Measurements from ENCODE around the gene ZGPAT. TPM values are rescaled to one million over a fixed set of nuclear protein-coding genes. Genes with fewer than 3 reads are reported as not detected.

ZGPAT gene
- total RNA-seq, 1 experiment from 2014 or later = 69.3 TPM

DNA sequence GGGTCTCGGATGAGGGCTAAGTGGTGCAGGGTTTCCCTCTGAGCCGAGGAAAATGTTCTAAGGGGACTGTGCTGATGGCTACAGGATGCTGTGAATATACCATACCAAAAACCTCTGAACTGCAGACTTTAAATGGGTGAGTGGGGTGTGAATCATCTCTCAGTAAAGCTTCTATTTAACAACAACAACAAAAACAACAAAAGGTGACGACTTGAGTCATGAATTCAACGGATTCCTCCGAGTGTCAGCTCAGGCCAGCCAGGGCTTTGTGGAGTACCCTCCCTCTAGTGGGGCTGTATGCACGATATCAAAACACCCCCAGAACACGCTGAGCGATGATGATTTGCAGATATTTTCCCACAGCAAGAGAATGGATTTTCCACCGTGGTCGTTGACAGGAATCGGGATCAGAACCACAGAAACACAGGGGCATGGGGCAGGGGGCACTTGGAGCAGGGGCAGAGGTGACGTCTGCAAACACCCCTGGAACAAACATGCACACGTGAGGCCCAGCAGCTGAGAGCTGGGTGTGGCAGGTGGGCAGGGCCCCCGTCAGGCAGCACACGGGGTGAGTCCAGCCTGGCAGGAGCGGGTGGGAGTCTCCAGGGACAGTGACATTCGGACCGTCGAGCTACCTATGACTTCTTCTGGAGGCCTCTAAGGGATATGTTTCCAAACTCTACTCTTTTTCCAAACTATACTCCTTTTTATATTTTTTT lies 70.4 kb downstream of the ZGPAT start:
- H3K4me1 ChIP-seq = no peaks in the 10 kb centered on the region
- no peaks in the 10 kb centered on the region for H3K9me3 ChIP-seq
- TF ChIP-seq, protein P1, sequence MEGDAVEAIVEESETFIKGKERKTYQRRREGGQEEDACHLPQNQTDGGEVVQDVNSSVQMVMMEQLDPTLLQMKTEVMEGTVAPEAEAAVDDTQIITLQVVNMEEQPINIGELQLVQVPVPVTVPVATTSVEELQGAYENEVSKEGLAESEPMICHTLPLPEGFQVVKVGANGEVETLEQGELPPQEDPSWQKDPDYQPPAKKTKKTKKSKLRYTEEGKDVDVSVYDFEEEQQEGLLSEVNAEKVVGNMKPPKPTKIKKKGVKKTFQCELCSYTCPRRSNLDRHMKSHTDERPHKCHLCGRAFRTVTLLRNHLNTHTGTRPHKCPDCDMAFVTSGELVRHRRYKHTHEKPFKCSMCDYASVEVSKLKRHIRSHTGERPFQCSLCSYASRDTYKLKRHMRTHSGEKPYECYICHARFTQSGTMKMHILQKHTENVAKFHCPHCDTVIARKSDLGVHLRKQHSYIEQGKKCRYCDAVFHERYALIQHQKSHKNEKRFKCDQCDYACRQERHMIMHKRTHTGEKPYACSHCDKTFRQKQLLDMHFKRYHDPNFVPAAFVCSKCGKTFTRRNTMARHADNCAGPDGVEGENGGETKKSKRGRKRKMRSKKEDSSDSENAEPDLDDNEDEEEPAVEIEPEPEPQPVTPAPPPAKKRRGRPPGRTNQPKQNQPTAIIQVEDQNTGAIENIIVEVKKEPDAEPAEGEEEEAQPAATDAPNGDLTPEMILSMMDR (IDR thresholded peaks at IDR 0.05; ENCODE audit: insufficient read depth in 1 of 2, low read depth in 1 of 2, low read length in 1 of 2, severe bottlenecking in 1 of 2, unreplicated experiment in 1 of 2) = no peak
- Mint-ChIP-seq H3K9me3 (ENCODE audit: unreplicated experiment) (no peaks in the 10 kb centered on the region), H3K36me3 (ENCODE audit: insufficient read depth, unreplicated experiment) (no peaks in the 10 kb centered on the region), H3K4me1 (ENCODE audit: low read depth, unreplicated experiment) (no peaks in the 10 kb centered on the region), H3K4me3 (ENCODE audit: unreplicated experiment) (no peak overlapping the region), H3K27me3 (ENCODE audit: insufficient read depth, unreplicated experiment) (no peaks in the 10 kb centered on the region), H3K27ac (ENCODE audit: unreplicated experiment) (no peak overlapping the region)
- H3K27me3 ChIP-seq (replicated peaks; ENCODE audit: control insufficient read depth, insufficient read depth, low read length) = no peaks in the 10 kb centered on the region
- no peak overlapping the region for H3K4me3 ChIP-seq (ENCODE audit: low read depth, low read length)
- no peaks in the 10 kb centered on the region for H3K36me3 ChIP-seq (ENCODE audit: control insufficient read depth, insufficient read depth, low read length)
- POLR2A ChIA-PET = no interaction called here
- CTCF ChIA-PET = interaction anchor here (1.0 kb wide), 1 partner anchor 8 kb away, joined by 3 read pairs; no protein-coding TSS in a partner anchor
- intact Hi-C loops (cut with micrococcal nuclease; ENCODE audit: unreplicated experiment) = loop anchor here (5.0 kb wide), 1 partner anchor 1556 kb away; the partner anchor contains the start of gene HRH3
- no peak for DNase-seq
- no TSS peak for BruUV-seq (replicated peaks)

DNA sequence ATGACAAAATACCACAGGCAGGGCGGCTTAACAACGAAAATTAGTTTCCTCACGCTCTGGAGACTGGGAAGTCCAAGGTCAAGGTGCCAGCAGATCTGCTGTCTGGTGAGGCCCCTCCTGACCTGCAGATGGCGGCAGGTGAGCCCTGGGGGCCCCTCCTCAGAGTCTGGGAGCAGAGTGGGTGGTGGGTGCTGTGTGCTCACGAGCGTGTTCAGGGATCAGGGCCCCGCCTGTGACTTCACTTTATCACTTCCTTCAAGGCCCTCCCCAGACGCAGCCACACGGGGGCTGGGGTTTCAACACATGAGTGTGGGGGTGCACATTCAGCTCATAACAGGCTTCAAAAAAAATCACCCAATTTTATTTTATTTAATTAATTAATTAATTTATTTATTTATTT lies 71.0 kb downstream of the ZGPAT start:
- Histone ChIP-seq H3K4me3 (ENCODE audit: low read depth, low read length) (no peak overlapping the region), H3K27me3 (replicated peaks; ENCODE audit: control insufficient read depth, insufficient read depth, low read length) (no peaks in the 10 kb centered on the region), H3K36me3 (ENCODE audit: control insufficient read depth, insufficient read depth, low read length) (no peaks in the 10 kb centered on the region), H3K9me3 (no peaks in the 10 kb centered on the region), H3K4me1 (no peaks in the 10 kb centered on the region)
- no TSS peak for BruUV-seq (replicated peaks)
- Mint-ChIP-seq H3K27ac (ENCODE audit: unreplicated experiment) (no peak overlapping the region), H3K36me3 (ENCODE audit: insufficient read depth, unreplicated experiment) (no peaks in the 10 kb centered on the region), H3K27me3 (ENCODE audit: insufficient read depth, unreplicated experiment) (no peaks in the 10 kb centered on the region), H3K9me3 (ENCODE audit: unreplicated experiment) (no peaks in the 10 kb centered on the region), H3K4me1 (ENCODE audit: low read depth, unreplicated experiment) (no peaks in the 10 kb centered on the region), H3K4me3 (ENCODE audit: unreplicated experiment) (no peak overlapping the region)
- TF ChIP-seq, protein P1 (IDR thresholded peaks at IDR 0.05; ENCODE audit: insufficient read depth in 1 of 2, low read depth in 1 of 2, low read length in 1 of 2, severe bottlenecking in 1 of 2, unreplicated experiment in 1 of 2) = no peak
- POLR2A ChIA-PET = no interaction called here
- intact Hi-C loops (cut with micrococcal nuclease; ENCODE audit: unreplicated experiment) = loop anchor here (5.0 kb wide), 1 partner anchor 1557 kb away; the partner anchor contains the start of gene HRH3
- CTCF ChIA-PET = no interaction called here
- DNase-seq = no peak

- intact Hi-C loops (cut with micrococcal nuclease; ENCODE audit: unreplicated experiment) = loop anchor here (10.0 kb wide), 1 partner anchor 194 kb away; the partner anchor contains the start of gene SAMD10
- no peaks in the 10 kb centered on the region for H3K9me3 Mint-ChIP-seq (ENCODE audit: unreplicated experiment)
- TF ChIP-seq, protein P1 (IDR thresholded peaks at IDR 0.05; ENCODE audit: insufficient read depth in 1 of 2, low read depth in 1 of 2, low read length in 1 of 2, severe bottlenecking in 1 of 2, unreplicated experiment in 1 of 2) = no peak
- Histone ChIP-seq H3K4me3 (ENCODE audit: low read depth, low read length) (no peak overlapping the region), H3K9me3 (no peaks in the 10 kb centered on the region), H3K27me3 (replicated peaks; ENCODE audit: control insufficient read depth, insufficient read depth, low read length) (no peaks in the 10 kb centered on the region), H3K4me1 (no peaks in the 10 kb centered on the region), H3K36me3 (ENCODE audit: control insufficient read depth, insufficient read depth, low read length) (no peaks in the 10 kb centered on the region)
- no peak overlapping the region for H3K27ac Mint-ChIP-seq (ENCODE audit: unreplicated experiment)
- CTCF ChIA-PET = no interaction called here
- BruUV-seq (replicated peaks) = no TSS peak
- DNase-seq = no peak
- H3K4me3 Mint-ChIP-seq (ENCODE audit: unreplicated experiment) = no peak overlapping the region
- no peaks in the 10 kb centered on the region for H3K27me3 Mint-ChIP-seq (ENCODE audit: insufficient read depth, unreplicated experiment)
- H3K4me1 Mint-ChIP-seq (ENCODE audit: low read depth, unreplicated experiment) = no peaks in the 10 kb centered on the region
- H3K36me3 Mint-ChIP-seq (ENCODE audit: insufficient read depth, unreplicated experiment) = no peaks in the 10 kb centered on the region
- POLR2A ChIA-PET = no interaction called here
Observed at GRCh38 chr20:63781181-63781580, 73.3 kb downstream of the ZGPAT start.

Measured in Caco-2 (cell line).